ENCODE results near the gene ATE1. TPM values are rescaled to one million over a fixed set of nuclear protein-coding genes. Genes with fewer than 3 reads are reported as not detected.

Gene ATE1
- total and polyA plus RNA-seq, 2 experiments from 2014 or later = 16.9 to 48.9 TPM

DNA sequence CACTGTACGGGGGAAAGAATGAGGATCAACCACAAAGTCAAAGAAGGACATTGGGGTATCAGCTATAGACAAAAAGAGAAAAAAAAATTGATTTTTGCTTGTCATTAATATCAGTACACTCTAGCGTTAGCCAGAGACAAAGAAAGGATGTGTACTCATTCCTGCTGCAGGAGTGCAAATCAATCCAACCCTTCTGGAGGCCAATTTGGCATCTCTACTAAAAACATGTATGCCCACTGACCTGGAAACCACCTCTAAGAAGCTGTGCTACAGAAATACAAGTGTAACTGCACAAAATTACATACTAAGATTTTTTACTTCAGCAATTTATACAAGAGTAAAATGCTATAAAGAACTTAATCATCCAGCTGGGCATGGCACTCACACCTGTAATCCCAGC is 33.6 kb upstream of the ATE1 start:
- no peaks in the 10 kb centered on the region for H3K9me2 ChIP-seq (replicated peaks; ENCODE audit: insufficient read depth)
- no peak for DNase-seq (ENCODE audit: low spot score)
- H3K4me1 ChIP-seq (ENCODE audit: insufficient read depth) = no peaks in the 10 kb centered on the region
- whole genome bisulfite sequencing (ENCODE audit: low lambda C conversion rate, missing lambda C conversion rate) = 90% methylated on average over 2 of the region's 2 CpGs
- no peaks in the 10 kb centered on the region for H3K27me3 ChIP-seq
- H3K79me2 ChIP-seq = no peaks in the 10 kb centered on the region
- H3K9me3 ChIP-seq (ENCODE audit: low read depth) = no peaks in the 10 kb centered on the region
- TF ChIP-seq EZH2phosphoT487 (IDR thresholded peaks at IDR 0.05; ENCODE audit: low read depth, severe bottlenecking, unreplicated experiment) (no peak), EZH2 (IDR thresholded peaks at IDR 0.05; ENCODE audit: borderline replicate concordance) (no peak)
- TF ChIP-seq, protein P1, sequence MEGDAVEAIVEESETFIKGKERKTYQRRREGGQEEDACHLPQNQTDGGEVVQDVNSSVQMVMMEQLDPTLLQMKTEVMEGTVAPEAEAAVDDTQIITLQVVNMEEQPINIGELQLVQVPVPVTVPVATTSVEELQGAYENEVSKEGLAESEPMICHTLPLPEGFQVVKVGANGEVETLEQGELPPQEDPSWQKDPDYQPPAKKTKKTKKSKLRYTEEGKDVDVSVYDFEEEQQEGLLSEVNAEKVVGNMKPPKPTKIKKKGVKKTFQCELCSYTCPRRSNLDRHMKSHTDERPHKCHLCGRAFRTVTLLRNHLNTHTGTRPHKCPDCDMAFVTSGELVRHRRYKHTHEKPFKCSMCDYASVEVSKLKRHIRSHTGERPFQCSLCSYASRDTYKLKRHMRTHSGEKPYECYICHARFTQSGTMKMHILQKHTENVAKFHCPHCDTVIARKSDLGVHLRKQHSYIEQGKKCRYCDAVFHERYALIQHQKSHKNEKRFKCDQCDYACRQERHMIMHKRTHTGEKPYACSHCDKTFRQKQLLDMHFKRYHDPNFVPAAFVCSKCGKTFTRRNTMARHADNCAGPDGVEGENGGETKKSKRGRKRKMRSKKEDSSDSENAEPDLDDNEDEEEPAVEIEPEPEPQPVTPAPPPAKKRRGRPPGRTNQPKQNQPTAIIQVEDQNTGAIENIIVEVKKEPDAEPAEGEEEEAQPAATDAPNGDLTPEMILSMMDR (IDR thresholded peaks at IDR 0.05; ENCODE audit: poor library complexity) = no peak
- H3K27ac ChIP-seq = no peak overlapping the region
- no peak overlapping the region for H2AFZ ChIP-seq
- no peaks in the 10 kb centered on the region for H4K20me1 ChIP-seq (ENCODE audit: insufficient read depth, poor library complexity, severe bottlenecking)
- H3K4me3 ChIP-seq = no peak overlapping the region
- no peaks in the 10 kb centered on the region for H3K36me3 ChIP-seq (replicated peaks; ENCODE audit: insufficient read depth, low read depth)
- H3K4me2 ChIP-seq = no peak overlapping the region

DNA sequence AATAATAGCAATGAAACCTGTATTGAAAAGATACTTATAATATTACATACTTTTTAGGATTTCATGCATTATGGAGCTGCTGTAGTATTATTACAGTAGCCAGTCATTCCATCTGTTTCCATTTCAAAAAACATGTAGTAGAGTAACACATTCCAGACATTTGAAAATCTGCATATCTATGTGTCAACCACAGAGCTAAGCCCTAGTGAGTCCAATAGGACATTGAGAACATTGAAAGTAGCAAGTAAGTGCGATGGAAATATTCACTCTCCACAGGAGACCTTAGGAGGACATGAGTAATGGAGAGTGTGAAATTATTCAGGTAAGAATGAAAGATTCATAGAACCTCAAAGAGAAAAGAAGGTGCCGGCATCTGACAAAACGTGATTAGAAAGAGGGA is 31.8 kb upstream of the ATE1 start:
- Histone ChIP-seq H3K4me2 (no peak overlapping the region), H3K79me2 (no peaks in the 10 kb centered on the region), H4K20me1 (ENCODE audit: insufficient read depth, poor library complexity, severe bottlenecking) (no peaks in the 10 kb centered on the region), H3K9me3 (ENCODE audit: low read depth) (no peaks in the 10 kb centered on the region), H3K4me1 (ENCODE audit: insufficient read depth) (no peaks in the 10 kb centered on the region), H3K9me2 (replicated peaks; ENCODE audit: insufficient read depth) (no peaks in the 10 kb centered on the region), H3K36me3 (replicated peaks; ENCODE audit: insufficient read depth, low read depth) (no peaks in the 10 kb centered on the region), H3K27ac (no peak overlapping the region), H2AFZ (no peak overlapping the region), H3K27me3 (no peaks in the 10 kb centered on the region), H3K4me3 (no peak overlapping the region)
- TF ChIP-seq EZH2phosphoT487 (IDR thresholded peaks at IDR 0.05; ENCODE audit: low read depth, severe bottlenecking, unreplicated experiment) (no peak), EZH2 (IDR thresholded peaks at IDR 0.05; ENCODE audit: borderline replicate concordance) (no peak)
- TF ChIP-seq, protein P1 (IDR thresholded peaks at IDR 0.05; ENCODE audit: poor library complexity) = no peak
- DNase-seq (ENCODE audit: low spot score) = no peak
- WGBS (ENCODE audit: low lambda C conversion rate, missing lambda C conversion rate) = 85% methylated on average over 3 of the region's 3 CpGs

DNA sequence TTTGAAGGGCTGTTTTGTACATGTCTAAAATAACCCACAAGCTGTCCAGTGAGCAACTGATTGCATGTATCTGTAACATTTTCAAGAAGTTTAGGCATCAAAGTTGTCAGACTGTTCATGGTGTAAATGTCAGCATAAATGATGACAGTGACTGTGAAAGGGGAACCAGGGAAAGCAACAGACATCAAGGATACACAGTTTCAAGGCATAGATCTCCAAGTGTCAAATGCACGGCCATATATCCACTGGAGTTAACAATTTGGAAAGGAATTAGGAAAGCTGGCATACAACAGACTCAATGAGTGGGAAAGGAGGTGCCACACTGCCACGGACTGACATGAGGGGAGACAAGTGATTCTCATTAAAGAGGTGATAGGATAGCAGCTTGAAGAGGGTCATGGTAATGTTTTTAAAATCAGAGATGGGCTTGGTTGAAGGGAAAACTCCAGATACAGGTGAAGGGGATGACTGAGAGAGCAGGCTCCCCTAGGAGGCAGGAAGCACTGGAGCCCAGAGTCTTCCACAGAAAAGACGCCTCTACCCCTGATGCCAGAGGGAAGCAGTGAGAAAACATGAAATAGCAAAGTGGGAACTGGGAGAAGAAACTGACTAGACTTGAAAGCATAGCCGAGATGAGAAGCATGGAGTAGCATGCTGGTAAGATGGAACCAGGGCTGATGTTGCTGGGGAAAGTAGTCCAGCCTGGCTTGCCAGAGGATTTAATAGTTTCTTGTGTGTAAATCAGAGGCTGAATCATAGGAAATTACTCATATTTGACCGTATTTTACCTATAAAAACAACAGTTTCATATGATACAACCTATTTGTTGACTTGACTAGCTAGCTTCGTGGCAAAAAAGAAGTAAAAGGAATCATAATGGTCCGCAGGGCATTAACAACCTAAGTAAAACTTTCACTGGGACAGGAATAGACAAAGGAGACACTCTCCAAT is 28.6 kb upstream of the ATE1 start:
- no peaks in the 10 kb centered on the region for H3K4me1 ChIP-seq (ENCODE audit: insufficient read depth)
- H3K27ac ChIP-seq = no peak overlapping the region
- no peaks in the 10 kb centered on the region for H3K9me2 ChIP-seq (replicated peaks; ENCODE audit: insufficient read depth)
- no peaks in the 10 kb centered on the region for H3K36me3 ChIP-seq (replicated peaks; ENCODE audit: insufficient read depth, low read depth)
- H3K79me2 ChIP-seq = no peaks in the 10 kb centered on the region
- no peak overlapping the region for H3K4me3 ChIP-seq
- TF ChIP-seq EZH2 (IDR thresholded peaks at IDR 0.05; ENCODE audit: borderline replicate concordance) = no peak
- no peaks in the 10 kb centered on the region for H4K20me1 ChIP-seq (ENCODE audit: insufficient read depth, poor library complexity, severe bottlenecking)
- no peak overlapping the region for H2AFZ ChIP-seq
- no peak for DNase-seq (ENCODE audit: low spot score)
- H3K27me3 ChIP-seq = no peaks in the 10 kb centered on the region
- H3K9me3 ChIP-seq (ENCODE audit: low read depth) = no peaks in the 10 kb centered on the region
- H3K4me2 ChIP-seq = no peak overlapping the region
- 93% methylated on average over 7 of the region's 7 CpGs for WGBS (ENCODE audit: low lambda C conversion rate, missing lambda C conversion rate)

DNA sequence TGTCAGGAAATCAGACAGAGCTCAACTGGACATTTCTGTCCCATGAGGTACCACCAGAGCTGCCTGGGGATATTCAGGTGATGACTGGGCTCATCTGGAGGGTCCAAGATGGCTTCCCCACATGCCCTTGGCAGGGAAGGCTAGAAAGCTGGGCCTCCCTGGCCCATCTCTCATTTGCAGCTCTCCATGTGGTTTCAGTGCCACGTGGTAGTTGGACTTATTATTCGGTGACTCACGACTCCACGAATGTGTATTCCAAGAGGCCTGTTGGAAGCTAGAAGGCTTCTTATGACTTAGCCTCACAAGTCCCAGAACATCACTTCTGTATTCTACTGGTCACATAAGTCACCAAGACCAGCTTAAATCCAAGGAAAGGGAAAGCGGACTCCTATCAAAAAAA is 24.4 kb upstream of the ATE1 start:
- Histone ChIP-seq H3K79me2 (no peaks in the 10 kb centered on the region), H3K36me3 (replicated peaks; ENCODE audit: insufficient read depth, low read depth) (no peaks in the 10 kb centered on the region), H4K20me1 (ENCODE audit: insufficient read depth, poor library complexity, severe bottlenecking) (no peaks in the 10 kb centered on the region), H3K27ac (no peak overlapping the region), H3K27me3 (no peaks in the 10 kb centered on the region), H3K4me2 (no peak overlapping the region), H3K9me3 (ENCODE audit: low read depth) (no peaks in the 10 kb centered on the region), H3K4me1 (ENCODE audit: insufficient read depth) (peaks cover 13% of the 10 kb centered on the region), H3K4me3 (no peak overlapping the region), H3K9me2 (replicated peaks; ENCODE audit: insufficient read depth) (no peaks in the 10 kb centered on the region), H2AFZ (no peak overlapping the region)
- DNase-seq (ENCODE audit: low spot score) = no peak
- WGBS (ENCODE audit: low lambda C conversion rate, missing lambda C conversion rate) = 95% methylated on average over 5 of the region's 5 CpGs
- TF ChIP-seq EZH2 (IDR thresholded peaks at IDR 0.05; ENCODE audit: borderline replicate concordance) = no peak

Data from hepatocyte (in vitro differentiated cells).